Stomach (tissue), 4 donors: Measurements from ENCODE around the gene KASH5.

Experiments used
- CTCF ChIP-seq, 7 experiments: fragments of 450-650 bp in 4 of 7; fragments of 200-600 bp in 3 of 7; sonication (generic) in 3 of 7; IDR thresholded peaks; one replicate each; pipeline ENCODE4 v1.5.1; 2016 to 2019; ENCODE audit warnings: antibody characterized with exemption in 7 of 7, control low read depth in 2 of 7, mild to moderate bottlenecking in 1 of 7
- EP300 ChIP-seq: sonication (generic); formaldehyde crosslinking; IDR thresholded peaks from one replicate; pipeline ENCODE4 v1.6.1; 2017; ENCODE audit warnings: antibody characterized with exemption
- POLR2A ChIP-seq, 4 donors: fragments of 450-650 bp; IDR thresholded peaks; one replicate each; pipeline ENCODE4 v1.6.1; 2016; ENCODE audit warnings: antibody characterized with exemption in 4 of 4, control low read depth in 2 of 4, mild to moderate bottlenecking in 1 of 4, moderate library complexity in 1 of 4
- POLR2AphosphoS5 ChIP-seq, 3 donors: sonication (generic); formaldehyde crosslinking; IDR thresholded peaks; one replicate each; pipeline ENCODE4 v1.6.1; 2016; ENCODE audit warnings: antibody characterized with exemption in 3 of 3

- TF ChIP-seq CTCF (IDR thresholded peaks at IDR 0.05) (no peak), POLR2A (IDR thresholded peaks at IDR 0.05) (no peak), EP300 (no peak), POLR2AphosphoS5 (IDR thresholded peaks at IDR 0.05) (no peak)
Observed at GRCh38 chr19:49430678-49431329, 42.8 kb downstream of the KASH5 start.
